Left colon (tissue), 2 donors: ENCODE measurements around the gene STMN1. TPM values are rescaled to one million over a fixed set of nuclear protein-coding genes. Genes with fewer than 3 reads are reported as not detected.
"Not testable (repeated sequence)": the region's sequence is repeated elsewhere in the genome, so short reads cannot be mapped to it uniquely, and the experiment has no call there.

Experiments
- ATAC-seq: fragments of 200-7000 bp; cut with Tn5 transposase; one replicate; pipeline ENCODE4 v1.9.1; 2020; ENCODE audit warnings: mild to moderate bottlenecking, moderate library complexity
- DNase-seq, 2 donors: peaks; one replicate each; pipeline ENCODE4 v3.0.0-alpha.2; 2020
- intact Hi-C, 2 donors: fragments of 100-400 bp; cut with DNase I in 1 of 2; cut with micrococcal nuclease in 1 of 2; formaldehyde crosslinking; loops; one replicate each; pipeline versions ENCODE4 v1.11.2 to v1.14.0; 2022; cut with DNase I, micrococcal nuclease
- long read RNA-seq: library from polyadenylated mRNA; unstranded; transcript quantifications from one replicate; pipeline ENCODE4 v2.0.0, GENCODE V29; 2021
- total RNA-seq, 2 donors: library from RNA; stranded (reverse); fragmentation: NEBNext Ultra II Directional; extraction: Animal tissue kit (Norgen Biotek cat#: 25700); gene quantifications; one replicate each; pipeline ENCODE4 v1.2.1, GENCODE V29; 2021
- donor health status: DM: no; HTN: no; CAD: no.
- donor health status: DM: yes; HTN: yes; CAD: no.

Gene STMN1
- total RNA-seq, result 10 to 100 TPM; 27.8 to 52.6 TPM
- long read RNA-seq, transcript STMN1-206 (5 exons, 1,504 nt), result major isoform, 9 of 11 reads
- long read RNA-seq, partial matches to known transcripts, result 1 of 11 reads
- long read RNA-seq, other reads (novel, unspliced or antisense), result 1 of 11 reads

- peak; percentile 90 to 92 for DNase-seq
- intact Hi-C loops, result no loop called here
- ATAC-seq, result peak; percentile 89
These were observed at the start of gene STMN1 for GRCh38 chr1:25905680-25906643. Gene STMN1, minus strand, starts transcription at chr1:25906419. Its CDS starts 1,743 bp downstream, at chr1:25904676.

DNA sequence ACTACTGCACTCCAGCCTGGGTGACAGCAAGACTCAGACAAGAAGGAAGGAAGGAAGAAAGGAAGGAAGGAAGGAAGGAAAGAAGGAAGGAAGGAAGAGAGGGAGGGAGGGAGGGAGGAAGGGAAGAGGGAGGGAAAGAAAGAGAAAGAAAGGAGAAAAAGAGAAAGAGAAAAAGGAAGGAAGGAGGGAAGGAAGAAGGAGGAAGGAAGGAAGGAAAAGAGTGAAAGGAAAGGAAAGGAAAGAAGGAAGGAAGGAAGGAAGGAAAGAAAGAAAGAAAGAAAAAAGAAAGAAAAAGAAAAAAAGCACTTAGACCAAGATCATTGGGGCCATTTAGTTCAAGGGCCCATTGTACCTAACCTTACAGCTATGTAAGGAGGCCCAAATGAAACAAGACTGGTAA is 49.3 kb upstream of the STMN1 start:
- DNase-seq, result no peak
- intact Hi-C loops, result no loop called here
- no peak for ATAC-seq

DNA sequence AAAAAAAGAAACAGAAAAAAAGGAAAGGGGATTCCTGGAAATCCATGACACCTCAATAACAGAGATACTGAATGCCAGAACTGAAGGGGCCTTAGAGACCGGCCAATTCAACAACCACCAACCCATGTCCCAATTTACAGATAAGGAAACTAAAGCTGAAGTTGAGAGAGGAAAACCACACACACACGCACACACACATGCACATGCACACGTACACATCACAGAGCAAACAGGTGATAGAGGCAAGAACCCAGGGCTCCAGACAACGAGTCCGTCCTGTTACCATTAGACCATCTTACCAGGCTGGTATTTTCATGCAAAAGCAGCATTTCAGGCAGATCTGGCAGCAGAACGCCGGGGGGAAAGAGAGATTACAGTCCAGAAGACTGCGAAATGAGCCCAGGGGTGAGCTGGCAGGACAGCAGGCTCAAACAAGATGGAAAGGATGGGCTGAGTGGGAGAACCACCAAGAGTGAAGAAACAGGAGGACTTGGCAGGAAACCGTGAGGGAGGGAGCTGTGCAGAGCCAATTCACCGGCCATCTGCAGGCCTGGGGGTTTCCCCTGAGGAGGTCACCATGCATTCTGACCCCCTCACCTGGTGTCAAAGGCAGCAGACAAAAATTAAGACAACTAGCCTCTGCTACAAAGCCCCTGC is 48.2 kb upstream of the STMN1 start:
- ATAC-seq, result no peak
- intact Hi-C loops, result no loop called here
- no peak for DNase-seq

DNA sequence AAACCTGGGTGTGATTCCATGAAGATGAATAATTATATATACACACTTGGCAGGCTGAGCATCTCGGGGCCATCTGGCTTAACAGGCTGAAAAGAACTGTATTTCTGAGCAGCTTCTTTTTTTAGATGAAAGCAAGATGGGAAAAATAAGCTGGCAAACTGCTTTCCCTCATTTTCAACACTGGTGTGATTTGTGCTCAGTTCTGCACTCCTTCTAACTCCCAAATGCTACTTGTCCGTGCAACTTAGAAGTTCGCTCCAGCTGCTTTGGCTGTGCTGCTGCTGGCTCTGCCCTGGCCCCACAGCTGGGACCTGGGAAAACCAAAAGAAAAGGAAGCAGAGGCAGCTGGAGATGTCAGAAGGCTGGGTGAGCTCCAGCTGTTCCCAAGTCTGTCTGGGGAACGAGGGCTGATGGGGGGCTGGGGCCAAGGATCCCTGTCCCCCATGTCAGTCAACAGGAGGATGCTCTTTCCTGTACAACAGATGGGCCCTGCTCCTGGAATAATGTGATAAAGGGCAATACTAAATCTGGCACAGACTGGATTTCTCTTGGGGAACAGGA is 46.7 kb upstream of the STMN1 start:
- peak in 1 of 2 donors; percentile 30 for DNase-seq
- no peak for ATAC-seq

GRCh38 chr1:25948641-25949040 is 42.4 kb upstream of the STMN1 start:
- no peak for DNase-seq
- ATAC-seq, result no peak
- intact Hi-C loops, result no loop called here

More for the DNA sequence above, 46.7 kb upstream of the STMN1 start:
- intact Hi-C loops, result no loop called here

DNA sequence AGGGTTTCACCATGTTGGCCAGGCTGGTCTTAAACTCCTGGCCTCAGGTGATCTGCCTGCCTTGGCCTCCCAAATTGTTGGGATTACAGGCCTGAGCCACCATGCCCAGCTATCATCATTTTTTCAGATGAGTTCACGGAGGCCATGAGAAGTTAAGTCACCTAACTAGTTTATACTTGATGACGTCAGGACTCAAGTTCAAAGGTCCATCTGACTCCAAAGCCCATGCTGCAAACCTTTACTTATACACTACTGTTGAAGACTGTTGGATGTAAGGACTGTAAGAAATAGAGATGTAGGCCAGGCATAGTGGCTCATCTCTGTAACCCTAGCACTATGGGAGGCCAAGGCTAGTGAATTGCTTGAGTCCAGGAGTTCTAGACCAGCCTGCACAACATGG is 40.8 kb upstream of the STMN1 start:
- intact Hi-C loops, result no loop called here
- ATAC-seq (no peak), DNase-seq (no peak)

DNA sequence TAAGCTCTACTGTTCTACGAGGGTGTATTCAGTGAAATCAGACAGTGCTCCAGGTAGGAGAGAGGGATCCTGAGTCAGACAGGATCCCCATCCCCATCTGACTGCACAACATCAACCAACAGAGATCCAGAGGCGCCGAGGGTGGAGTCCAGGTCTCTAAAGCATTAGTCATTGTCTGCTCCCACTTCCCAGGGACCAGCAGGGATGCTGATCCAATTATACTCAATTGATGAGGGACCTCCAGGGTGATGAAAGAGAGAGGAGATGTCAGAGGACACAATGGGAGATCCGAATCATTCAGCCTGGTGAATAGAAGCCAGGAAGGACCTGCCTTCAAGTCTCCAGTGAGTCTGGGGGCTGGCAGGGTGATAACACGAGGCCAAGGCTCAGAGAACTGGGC is 39.5 kb upstream of the STMN1 start:
- ATAC-seq, result no peak
- no peak for DNase-seq
- intact Hi-C loops, result no loop called here

DNA sequence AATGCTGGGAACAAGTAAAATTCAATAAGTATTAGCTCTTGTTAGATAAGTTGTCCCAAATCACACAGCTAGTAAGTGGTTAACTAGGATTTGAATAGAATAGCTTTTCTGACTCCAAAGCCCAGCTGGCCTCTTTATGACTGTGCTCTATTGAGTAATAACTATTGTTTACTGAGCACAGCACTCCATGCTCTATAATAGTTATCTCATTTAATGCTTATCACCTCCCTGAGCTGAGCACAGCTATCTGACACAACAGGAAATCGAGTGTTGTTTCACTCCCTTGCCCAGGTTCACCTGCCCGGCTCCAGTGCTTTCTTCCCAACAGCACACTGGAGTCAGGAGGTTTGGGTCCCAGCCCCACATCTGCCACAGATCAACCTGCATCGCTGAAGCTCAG is 38.8 kb upstream of the STMN1 start:
- DNase-seq (no peak), ATAC-seq (peak; percentile 84)
- intact Hi-C loops, result no loop called here

DNA sequence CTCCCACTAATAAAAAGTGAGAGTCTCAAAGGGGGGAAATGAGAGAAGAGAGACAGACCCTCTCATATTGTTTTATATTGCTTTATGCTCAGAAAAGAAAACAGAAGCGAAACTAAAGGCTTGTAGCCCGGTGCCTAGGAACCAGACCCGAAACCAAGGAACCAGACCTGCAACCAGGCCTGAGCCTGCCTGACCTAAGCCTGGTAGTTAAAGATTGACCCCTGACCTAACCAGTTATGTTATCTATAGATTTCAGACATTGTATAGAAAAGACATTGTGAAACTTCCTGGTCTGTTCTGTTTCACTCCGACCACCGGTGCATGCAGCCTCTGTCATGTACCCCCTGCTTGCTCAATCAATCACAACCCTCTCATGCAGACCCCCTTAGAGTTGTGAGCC is 37.3 kb upstream of the STMN1 start:
- ATAC-seq, DNase-seq, intact Hi-C loops: not testable (repeated sequence)

GRCh38 chr1:25936947-25937346 is 30.7 kb upstream of the STMN1 start:
- intact Hi-C loops, result no loop called here
- no peak for DNase-seq
- no peak for ATAC-seq

DNA sequence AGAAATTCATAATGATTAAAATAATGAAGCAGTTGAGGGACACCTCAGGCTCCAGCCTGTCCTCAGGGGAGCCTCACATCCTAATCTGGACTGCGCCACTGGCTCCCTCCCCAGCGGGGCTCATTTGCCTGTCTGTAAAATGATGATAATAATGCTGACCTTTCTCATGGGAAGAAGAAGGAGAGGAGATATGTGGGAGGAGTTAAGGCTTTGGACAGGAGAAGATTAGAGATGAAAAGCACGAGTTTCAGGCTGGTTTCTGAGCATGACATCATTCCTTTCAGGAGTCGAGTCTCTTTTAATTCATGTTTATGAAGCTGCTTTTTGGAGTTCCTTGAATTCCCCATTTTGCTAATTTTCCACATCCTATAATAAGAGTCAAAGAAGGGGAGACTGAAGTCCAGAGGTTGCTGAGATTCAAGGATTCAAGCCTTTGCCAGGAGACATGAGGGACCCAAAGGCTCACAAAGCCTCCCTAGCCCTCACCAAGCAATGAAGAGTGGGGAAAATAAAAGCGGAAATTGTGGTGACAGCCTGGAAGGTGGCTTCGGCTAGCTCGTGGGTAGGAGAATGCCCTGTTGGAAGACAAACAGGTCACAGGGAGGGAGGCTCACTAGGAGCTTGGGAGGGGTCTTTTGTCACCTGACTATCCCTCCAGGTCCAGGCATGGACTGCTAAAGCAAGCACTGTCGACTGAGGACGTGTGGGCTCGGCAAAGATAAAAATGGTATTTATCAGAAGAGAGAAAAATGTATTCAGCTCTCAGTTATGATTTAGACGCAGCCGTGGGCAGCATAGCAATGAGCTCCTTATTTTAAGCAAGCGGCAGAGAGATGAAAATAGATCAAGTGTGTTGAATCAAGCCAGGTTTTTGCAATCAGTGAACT is 27.5 kb upstream of the STMN1 start:
- DNase-seq, result no peak
- no peak for ATAC-seq
- intact Hi-C loops, result no loop called here

DNA sequence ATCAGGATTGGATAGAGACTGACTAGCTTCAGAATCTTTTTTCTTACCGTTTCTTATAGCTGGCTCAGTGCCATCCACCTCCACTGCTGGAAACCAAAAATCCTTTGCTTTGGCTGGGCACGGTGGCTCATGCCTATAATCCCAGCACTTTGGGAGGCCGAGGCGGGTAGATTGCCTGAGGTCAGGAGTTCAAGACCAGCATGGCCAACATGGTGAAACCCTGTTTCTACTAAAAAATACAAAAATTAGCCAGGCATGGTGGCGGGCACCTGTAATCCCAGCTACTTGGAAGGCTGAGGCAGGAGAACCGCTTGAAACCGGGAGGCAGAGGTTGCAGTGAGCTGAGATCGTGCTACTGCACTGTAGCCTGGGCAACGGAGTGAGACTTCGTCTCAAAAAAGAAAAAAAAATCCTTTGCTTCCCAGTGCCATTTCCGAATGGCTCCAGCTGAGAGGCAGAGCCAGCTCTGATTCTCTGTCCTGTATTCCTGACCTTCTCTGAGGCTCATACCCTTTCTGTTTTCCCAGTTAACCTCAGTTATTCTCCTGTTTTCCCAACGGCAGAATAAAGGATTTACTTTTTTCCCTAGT is 26.7 kb upstream of the STMN1 start:
- ATAC-seq, intact Hi-C loops, DNase-seq: not testable (repeated sequence)

GRCh38 chr1:25932321-25932720 is 26.1 kb upstream of the STMN1 start:
- intact Hi-C loops, result no loop called here
- DNase-seq (no peak), ATAC-seq (peak; percentile 98)

GRCh38 chr1:25929016-25929415 is 22.8 kb upstream of the STMN1 start:
- no peak for DNase-seq
- no peak for ATAC-seq
- intact Hi-C loops, result no loop called here

- ATAC-seq (no peak), DNase-seq (no peak)
- intact Hi-C loops, result no loop called here
These were observed 21.5 kb upstream of the STMN1 start for GRCh38 chr1:25927521-25928265.

DNA sequence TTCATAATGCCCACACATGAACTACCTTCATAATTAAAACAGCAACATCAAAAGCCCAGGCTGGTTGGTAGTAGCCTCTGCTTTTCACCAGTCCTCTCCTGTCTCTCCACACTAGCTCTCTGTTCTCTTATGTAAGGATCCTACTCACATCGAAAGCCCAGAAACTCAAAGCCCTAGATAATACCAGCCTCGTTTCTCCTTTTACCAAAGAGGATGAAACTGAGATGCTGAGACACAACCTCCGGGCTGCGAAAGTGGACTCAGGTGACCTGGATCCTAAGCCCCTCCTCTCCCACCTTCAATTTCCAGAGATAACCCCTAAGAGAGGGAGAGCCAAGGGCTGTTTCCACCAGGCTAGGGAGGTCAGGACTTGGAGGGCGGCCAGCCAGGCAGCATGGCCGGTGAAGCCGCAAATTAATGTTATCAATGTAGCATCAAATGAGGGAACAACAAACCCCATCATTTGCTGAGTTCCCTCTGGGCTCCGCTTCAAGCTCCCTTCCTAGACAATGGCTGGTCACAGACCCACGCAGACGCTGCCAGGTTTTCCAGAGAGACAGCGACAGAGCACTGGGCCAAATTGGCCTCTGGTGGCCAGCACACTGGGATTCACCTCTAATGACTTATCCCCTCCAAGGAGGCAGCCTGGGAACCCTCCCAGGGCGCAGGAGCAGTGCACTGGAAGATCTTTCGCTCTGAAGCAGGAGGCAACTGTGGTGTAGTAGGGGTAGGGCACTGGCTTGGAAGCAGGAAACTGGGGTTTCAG is 20.7 kb upstream of the STMN1 start:
- no peak for DNase-seq
- no peak for ATAC-seq
- intact Hi-C loops, result no loop called here

DNA sequence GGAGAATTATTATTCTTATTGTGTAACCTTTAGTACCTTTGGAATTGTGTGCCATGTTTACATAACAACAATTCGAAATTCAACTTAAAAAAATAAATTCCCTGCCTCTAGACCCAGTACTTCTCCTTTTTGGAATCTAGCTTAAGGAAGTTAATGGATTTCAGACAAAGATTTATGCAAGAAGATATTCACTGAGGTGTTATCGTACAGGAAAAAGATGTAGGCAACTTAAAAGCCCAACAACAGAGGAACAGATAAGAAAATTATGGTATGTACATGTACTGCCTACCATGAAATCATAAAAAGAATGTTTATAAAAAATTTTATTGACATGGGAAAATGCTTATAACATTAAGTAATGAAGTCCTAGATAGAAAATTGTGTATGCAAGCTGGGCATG is 18.2 kb upstream of the STMN1 start:
- DNase-seq (no peak), ATAC-seq (peak; percentile 70)
- intact Hi-C loops, result no loop called here
